HG03469 (cell line): Measurements from ENCODE around the gene MCC.

Experiments
- ATAC-seq: cut with Tn5 transposase; IDR thresholded peaks from one replicate; pipeline ENCODE4 v1.9.1; 2021; ENCODE audit warnings: mild to moderate bottlenecking, moderate library complexity, moderate number of reproducible peaks; ENCODE audit not compliant: unreplicated experiment

Gene MCC

GRCh38 chr5:113487781-113488644, at the start of gene MCC:
MCC (minus strand) TSS chr5:113488453.
- ATAC-seq: no peak

GRCh38 chr5:113531481-113532159, 43.4 kb upstream of the MCC start:
- ATAC-seq: no peak

DNA sequence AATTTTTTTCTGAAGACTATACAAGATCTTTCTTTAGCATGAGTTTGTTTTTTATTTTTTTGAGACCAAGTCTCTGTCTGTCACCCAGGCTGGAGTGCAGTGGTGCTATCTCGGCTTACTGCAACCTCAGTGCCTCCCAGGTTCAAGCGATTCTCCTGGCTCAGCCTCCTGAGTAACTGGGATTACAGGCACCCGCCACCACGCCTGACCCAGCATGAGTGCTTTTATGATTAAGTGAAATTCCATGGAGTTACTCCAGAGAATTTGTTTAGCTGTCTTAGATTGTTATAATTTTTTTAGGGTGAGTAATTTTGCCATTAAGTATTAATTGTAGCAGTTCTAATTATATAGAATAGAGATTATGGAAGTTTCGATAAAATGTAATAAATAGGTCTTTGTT, 39.5 kb upstream of the MCC start:
- no peak for ATAC-seq

- no peak for ATAC-seq
Measured at GRCh38 chr5:113526421-113526820, 38.2 kb upstream of the MCC start.

GRCh38 chr5:113524927-113525326, 36.7 kb upstream of the MCC start:
- peak; percentile 51 for ATAC-seq

- no peak for ATAC-seq
Measured at GRCh38 chr5:113523168-113523567, 34.9 kb upstream of the MCC start.

- ATAC-seq: no peak
Measured at GRCh38 chr5:113520899-113521298, 32.6 kb upstream of the MCC start.

- ATAC-seq: peak; percentile 67
Measured at GRCh38 chr5:113520429-113520828, 32.2 kb upstream of the MCC start.

GRCh38 chr5:113519412-113519811, 31.2 kb upstream of the MCC start:
- no peak for ATAC-seq

- ATAC-seq: no peak
Measured at GRCh38 chr5:113518884-113519283, 30.6 kb upstream of the MCC start.

DNA sequence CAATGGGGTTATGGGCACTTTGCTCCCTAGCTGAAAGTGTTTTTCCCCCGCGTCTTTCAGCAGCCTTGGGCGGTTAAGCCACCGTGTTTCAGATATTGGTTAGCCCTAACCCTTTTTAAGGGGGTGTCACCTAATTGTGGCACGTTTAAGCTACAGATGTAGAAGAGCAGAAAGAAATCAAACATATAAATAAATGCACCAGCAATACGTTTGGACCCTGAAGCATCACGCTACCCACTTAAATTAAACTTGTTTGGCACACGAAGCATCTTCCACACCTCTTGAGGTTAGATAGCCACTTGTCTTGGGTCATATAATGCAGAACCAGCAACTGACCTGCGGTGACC, 26.0 kb upstream of the MCC start:
- no peak for ATAC-seq

DNA sequence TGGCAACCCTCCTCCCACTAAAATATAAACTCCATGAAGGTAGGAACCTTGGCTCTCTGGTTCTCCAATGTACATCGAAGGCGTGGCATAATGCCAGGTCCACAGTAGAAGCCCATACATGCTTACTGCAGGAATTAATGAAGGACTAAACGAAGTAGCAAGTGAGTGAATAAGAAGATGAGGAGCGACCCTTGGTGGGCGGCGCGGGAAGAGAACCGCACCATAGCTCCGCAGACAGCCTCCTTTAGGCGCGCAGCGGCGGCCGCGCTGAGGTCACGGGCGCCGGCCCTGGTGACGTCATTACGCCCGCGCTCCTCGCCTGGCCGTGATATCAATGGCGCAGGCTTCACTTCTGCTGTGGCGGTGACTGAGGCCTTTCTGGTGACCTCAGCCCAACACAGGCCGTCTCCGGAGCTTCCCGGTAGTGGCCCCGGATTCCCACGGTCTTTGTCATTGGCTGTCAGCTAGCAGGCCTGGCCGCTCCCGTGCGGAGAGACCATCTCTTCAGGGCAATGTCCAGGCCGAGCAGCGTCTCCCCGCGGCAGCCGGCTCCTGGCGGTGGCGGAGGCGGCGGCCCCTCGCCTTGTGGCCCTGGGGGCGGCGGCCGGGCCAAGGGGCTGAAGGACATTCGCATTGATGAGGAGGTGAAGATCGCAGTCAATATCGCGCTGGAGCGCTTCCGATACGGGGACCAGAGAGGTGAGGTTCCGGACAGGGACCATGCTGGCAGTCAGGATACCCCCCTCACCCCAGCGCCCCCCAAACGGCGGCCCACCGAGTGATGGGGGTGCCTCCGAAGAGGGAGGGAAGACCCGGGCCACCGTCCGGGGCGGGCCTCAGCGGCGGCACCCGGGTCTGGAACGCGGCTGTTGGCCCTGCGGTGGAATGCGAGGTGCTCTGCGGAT, 25.4 kb upstream of the MCC start, which contains the start of gene YTHDC2:
YTHDC2 (plus strand) TSS at position 311 of the 905 bp plus-strand sequence; CDS start at position 513, 202 bp downstream.
- ATAC-seq: peak; percentile 98

GRCh38 chr5:113512341-113512740, 24.1 kb upstream of the MCC start:
- no peak for ATAC-seq

- ATAC-seq: peak; percentile 23
Measured at GRCh38 chr5:113510836-113511451, 22.7 kb upstream of the MCC start.

GRCh38 chr5:113508756-113509155, 20.5 kb upstream of the MCC start:
- no peak for ATAC-seq

DNA sequence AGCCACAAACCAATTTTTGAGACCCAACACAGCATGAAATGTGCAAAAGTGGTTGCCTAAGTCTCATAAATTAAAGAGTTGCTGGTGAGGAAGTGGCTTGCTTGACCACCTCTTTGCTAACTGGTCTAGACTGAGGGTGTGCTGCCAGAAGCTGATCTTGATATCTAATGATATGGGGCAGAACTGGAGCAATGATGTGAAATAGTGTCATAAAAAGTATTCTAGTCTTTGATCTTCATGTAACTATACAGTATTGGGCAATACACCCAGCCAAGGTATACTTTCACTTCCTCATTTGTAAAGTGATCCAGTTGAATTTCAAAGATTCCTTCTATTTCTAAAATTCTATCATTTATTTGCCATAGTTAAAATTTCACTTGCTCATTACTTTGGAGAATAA, 19.3 kb upstream of the MCC start:
- ATAC-seq: no peak

DNA sequence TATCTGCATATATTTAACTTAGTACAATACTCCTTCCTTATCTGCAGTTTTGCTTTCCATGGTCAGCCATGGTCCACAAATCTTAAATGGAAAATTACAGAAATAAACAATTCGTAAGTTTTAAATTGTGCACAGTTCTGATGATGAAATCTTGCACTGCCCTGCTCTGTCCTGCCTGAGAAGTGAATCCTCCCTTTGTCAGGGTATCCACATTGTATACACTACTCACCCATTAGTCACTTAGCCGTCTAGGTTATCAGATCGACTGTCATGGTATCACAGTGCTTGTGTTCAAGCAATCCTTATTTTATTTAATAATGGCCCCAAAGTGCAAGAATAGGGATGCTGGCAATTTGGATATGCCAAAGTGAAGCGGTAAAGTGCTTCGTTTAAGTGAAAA, 16.9 kb upstream of the MCC start:
- no peak for ATAC-seq

- no peak for ATAC-seq
Measured at GRCh38 chr5:113503146-113503545, 14.9 kb upstream of the MCC start.

DNA sequence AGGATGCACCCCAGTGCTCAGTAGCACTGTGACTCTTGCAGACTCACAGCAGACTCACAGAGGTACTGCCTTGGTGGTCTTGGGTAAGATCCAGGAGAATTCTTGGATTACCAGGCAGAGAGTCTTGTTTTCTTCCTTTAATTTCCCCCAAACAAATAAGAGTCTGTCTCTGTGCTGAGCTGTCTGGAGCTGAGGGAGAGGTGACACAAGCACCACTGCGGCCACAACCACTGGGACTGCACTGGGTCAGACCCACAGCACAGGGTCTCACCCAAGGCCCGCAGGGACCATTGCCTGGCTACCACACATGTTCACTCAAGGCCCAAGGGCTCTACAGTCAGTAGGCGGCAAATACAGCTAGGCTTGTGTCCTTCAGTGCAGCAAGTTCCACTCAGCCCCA, 13.8 kb upstream of the MCC start:
- no peak for ATAC-seq

DNA sequence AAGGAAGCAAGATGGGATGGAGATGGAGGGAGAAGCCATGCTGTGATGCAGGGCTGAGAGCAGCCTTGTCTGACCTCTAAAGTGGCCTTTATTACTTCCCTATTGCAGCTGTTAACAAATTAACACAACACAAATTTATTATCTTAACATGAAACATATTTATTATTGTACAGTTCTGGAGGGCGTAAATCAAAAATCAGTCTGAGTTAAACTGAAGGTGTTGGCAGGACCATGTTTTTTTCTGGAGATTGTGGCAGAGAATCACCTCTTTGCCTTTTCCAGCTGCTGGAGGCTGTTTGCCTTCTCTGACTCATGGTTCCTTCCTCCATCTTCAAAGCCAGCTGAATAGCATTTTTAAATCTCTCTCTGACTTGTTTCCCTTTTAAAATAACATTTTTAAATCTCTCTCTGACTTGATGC, 7.2 kb upstream of the MCC start:
- no peak for ATAC-seq

DNA sequence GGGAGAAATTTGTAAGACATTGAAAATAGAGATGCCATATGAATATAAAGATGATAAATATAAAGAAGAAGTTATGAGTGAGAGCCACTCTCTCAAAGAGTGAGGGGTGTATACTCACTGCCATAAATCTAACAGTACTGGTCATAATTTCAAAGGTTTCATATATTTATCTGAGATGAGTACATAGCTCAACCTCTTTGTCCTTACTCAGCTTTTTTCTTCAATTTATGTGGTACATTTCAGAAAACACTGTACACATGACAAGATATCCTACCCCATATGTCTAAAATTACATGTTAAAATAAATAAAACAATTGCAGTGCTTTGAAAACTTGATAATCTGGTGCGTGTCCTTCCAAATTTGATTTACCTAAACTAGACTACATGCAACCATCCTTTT, 5.2 kb upstream of the MCC start:
- no peak for ATAC-seq
